GM23338 (cell line): Measurements from ENCODE around the gene ADGRV1.

ENCODE experiments used
- CTCF ChIP-seq, 2 experiments: fragments of 200-600 bp in 1 of 2; sonication (generic) in 1 of 2; conservative IDR thresholded peaks; 2 replicates each; pipeline versions ENCODE4 v1.5.1 to v1.6.1; 2016 to 2017; ENCODE audit warnings: antibody characterized with exemption in 2 of 2, low read depth in 2 of 2, mild to moderate bottlenecking in 2 of 2, moderate library complexity in 1 of 2
- EZH2phosphoT487 ChIP-seq: fragments of 200-600 bp; sonication (generic); IDR thresholded peaks from one replicate; pipeline ENCODE4 v1.8.1; 2018; ENCODE audit warnings: antibody characterized with exemption; ENCODE audit not compliant: unreplicated experiment
- POLR2AphosphoS5 ChIP-seq: IDR thresholded peaks from 2 replicates; pipeline ENCODE4 v1.6.1; 2016; ENCODE audit warnings: antibody characterized with exemption, low read depth
- REST ChIP-seq: IDR thresholded peaks from one replicate; pipeline ENCODE4 v1.6.1; 2018; ENCODE audit warnings: antibody characterized with exemption; ENCODE audit not compliant: unreplicated experiment

- TF ChIP-seq REST (no peak), POLR2AphosphoS5 (no peak), EZH2phosphoT487 (no peak), CTCF (conservative IDR thresholded peaks at IDR 0.05; ENCODE audit: low read depth in 2 of 2) (no peak)
Observed at GRCh38 chr5:91174396-91174795, 615.8 kb downstream of the ADGRV1 start.
